Pericardium fibroblast (primary cell): Measurements from ENCODE around the gene NBPF3. TPM values are rescaled to one million over a fixed set of nuclear protein-coding genes. Genes with fewer than 3 reads are reported as not detected.

Experiments
- total RNA-seq: library from RNA; depleted of rRNA; stranded (reverse); fragments of >200 nt; gene quantifications from 2 replicates; pipeline ENCODE4 v1.2.3, GENCODE V29; 2015

Gene NBPF3, protein sequence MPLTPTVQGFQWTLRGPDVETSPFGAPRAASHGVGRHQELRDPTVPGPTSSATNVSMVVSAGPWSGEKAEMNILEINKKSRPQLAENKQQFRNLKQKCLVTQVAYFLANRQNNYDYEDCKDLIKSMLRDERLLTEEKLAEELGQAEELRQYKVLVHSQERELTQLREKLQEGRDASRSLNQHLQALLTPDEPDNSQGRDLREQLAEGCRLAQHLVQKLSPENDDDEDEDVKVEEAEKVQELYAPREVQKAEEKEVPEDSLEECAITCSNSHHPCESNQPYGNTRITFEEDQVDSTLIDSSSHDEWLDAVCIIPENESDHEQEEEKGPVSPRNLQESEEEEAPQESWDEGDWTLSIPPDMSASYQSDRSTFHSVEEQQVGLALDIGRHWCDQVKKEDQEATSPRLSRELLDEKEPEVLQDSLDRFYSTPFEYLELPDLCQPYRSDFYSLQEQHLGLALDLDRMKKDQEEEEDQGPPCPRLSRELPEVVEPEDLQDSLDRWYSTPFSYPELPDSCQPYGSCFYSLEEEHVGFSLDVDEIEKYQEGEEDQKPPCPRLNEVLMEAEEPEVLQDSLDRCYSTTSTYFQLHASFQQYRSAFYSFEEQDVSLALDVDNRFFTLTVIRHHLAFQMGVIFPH
- 9.8 and 13.9 TPM in 2 replicates for total RNA-seq

DNA sequence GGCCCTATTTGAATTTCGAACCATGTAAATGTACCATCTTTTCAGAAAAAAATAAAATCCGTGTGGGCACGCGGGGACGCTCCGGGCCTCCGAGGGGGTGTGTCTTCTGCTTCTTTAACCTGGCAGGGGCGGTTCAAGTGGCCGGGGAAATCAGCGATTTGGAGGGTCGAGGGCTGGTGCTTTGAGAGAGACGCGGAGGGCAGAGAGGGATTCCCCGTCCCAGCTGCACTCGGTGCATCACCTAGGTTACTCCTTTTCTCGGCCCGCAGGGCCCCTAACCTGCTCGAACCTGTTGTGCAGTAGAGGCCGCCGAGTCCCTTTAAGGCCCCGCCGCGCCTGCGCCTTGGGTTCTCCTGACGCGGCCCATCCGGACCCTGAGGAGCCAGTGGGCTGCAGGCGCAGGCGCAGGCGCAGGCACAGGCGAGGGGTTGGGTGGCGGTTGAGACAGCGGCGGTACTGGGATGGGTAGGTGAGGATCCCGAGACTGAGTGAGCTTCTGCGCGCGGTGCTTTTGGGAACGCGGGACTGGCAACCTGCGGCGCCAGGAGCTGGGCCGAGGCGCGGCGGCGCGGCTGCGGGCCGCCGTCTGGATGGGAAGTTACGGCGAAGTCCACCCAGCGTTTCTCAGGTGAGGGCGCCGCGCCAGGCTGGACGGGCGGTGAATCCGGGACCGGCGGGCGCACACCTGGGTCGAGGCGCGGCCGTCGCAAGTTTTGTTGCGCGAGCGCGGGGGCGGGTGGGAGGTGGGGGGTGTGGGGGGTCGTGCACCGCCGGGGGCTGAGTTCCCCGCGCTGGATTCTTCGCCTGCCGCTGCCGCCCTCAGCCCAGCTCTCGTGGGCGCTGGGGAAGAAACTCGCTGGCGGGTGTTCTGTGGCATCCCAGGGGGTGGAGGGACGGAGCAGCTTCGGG lies at the start of gene NBPF3:
Gene NBPF3 (plus strand): TSS at position 417 of the 909 bp plus-strand sequence. CDS start 4,950 bp downstream, outside the sequence.

DNA sequence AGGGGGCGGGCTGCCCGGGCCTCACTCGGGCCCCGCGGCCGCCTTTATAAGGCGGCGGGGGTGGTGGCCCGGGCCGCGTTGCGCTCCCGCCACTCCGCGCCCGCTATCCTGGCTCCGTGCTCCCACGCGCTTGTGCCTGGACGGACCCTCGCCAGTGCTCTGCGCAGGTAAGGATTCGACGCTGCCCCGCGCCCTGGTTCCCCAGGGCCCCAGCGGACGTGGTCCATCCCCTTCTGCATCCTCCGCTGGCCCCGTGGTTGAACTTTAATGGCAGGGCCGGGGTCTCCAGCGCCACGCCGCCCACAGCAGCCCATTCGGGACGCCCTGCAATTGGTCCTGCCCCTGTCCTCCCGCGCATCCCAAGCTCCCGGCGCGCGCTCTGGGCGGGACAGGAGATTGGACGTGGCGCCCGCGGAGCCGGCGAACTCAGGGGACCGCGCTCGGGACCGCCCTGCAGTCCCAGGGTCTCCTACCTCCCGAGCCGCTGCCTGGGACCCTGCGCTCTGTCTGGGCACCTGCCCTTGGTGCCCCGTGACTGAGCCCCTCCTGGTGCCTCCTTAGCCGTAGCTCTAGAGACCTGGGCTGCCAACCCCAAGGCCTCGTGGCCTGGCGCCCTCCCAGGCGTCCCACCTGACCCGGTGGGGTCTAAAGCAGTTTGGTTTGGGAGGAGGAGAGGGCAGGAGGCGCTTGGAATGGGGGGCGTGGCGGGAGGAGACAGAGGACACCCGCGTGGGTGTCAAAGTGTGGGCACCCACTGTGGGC lies 69.6 kb downstream of the NBPF3 start, which contains the start of gene ALPL:
Gene ALPL (plus strand): TSS at position 73 of the 762 bp plus-strand sequence. CDS start 44,659 bp downstream, outside the sequence.

Other genes starting within 250 kb of the NBPF3 start
- gene ECE1, start 149.7 kb upstream of the NBPF3 start, total RNA-seq, result 62.1 and 84.3 TPM in 2 replicates
- 4.0 and 11.2 TPM in 2 replicates for gene ALPL, start 69.3 kb downstream of the NBPF3 start, total RNA-seq
- gene RAP1GAP, start 229.2 kb downstream of the NBPF3 start, total RNA-seq, result 0.82 TPM in 1 of 2 replicates, not detected in the other